Tibial nerve (tissue), 4 donors: ENCODE data around the gene PCDHGA2. TPM values are rescaled to one million over a fixed set of nuclear protein-coding genes. Genes with fewer than 3 reads are reported as not detected.
"Not testable (repeated sequence)": the region's sequence is repeated elsewhere in the genome, so short reads cannot be mapped to it uniquely, and the experiment has no call there.

Experiments
- DNase-seq, 2 donors: peaks; one replicate each; pipeline ENCODE4 v3.0.0-alpha.2; 2019; ENCODE audit warnings: low spot score in 2 of 2
- H3K27ac ChIP-seq, 4 donors: fragments of 200-600 bp; sonication (generic) in 3 of 4; one replicate each; pipeline ENCODE4 v1.5.1; 2017 to 2019; ENCODE audit warnings: mild to moderate bottlenecking in 1 of 4
- H3K27me3 ChIP-seq, 2 donors: fragments of 200-600 bp; sonication (generic) in 1 of 2; one replicate each; pipeline versions ENCODE4 v1.5.1 to v1.6.0; 2017 to 2019
- H3K36me3 ChIP-seq, 3 donors: fragments of 200-600 bp; sonication (generic); one replicate each; pipeline ENCODE4 v1.5.1; 2018 to 2019
- H3K4me1 ChIP-seq, 4 donors: fragments of 200-600 bp; sonication (generic) in 3 of 4; one replicate each; pipeline ENCODE4 v1.5.1; 2017 to 2019
- H3K4me3 ChIP-seq, 4 donors: fragments of 200-600 bp; sonication (generic) in 3 of 4; one replicate each; pipeline ENCODE4 v1.5.1; 2017 to 2019; ENCODE audit warnings: mild to moderate bottlenecking in 1 of 4, moderate library complexity in 1 of 4
- H3K9me3 ChIP-seq, 4 donors: fragments of 200-600 bp; sonication (generic) in 3 of 4; one replicate each; pipeline ENCODE4 v1.5.1; 2017 to 2019
- CTCF ChIP-seq, 5 experiments: fragments of 200-600 bp in 3 of 5; fragments of 450-650 bp in 2 of 5; sonication (generic) in 3 of 5; IDR thresholded peaks; one replicate each; pipeline ENCODE4 v1.5.1; 2016 to 2019; ENCODE audit warnings: antibody characterized with exemption in 5 of 5, mild to moderate bottlenecking in 3 of 5, moderate library complexity in 2 of 5
- EP300 ChIP-seq, 2 donors: sonication (generic); formaldehyde crosslinking; IDR thresholded peaks; one replicate each; pipeline ENCODE4 v1.6.1; 2017; ENCODE audit warnings: antibody characterized with exemption in 2 of 2, mild to moderate bottlenecking in 1 of 2
- POLR2A ChIP-seq, 2 donors: fragments of 450-650 bp; IDR thresholded peaks; one replicate each; pipeline ENCODE4 v1.6.1; 2017; ENCODE audit warnings: antibody characterized with exemption in 2 of 2, mild to moderate bottlenecking in 2 of 2, moderate library complexity in 2 of 2
- WGBS, 2 donors: methylation state at CpG; one replicate each; pipeline ENCODE4 v1.1.5; 2018; 5-methylcytosine and 5-hydroxymethylcytosine counted together
- total RNA-seq, 4 donors: library from RNA; depleted of rRNA; stranded (reverse); fragments of >200 nt; gene quantifications; one replicate each; pipeline ENCODE4 v1.1.0, GENCODE V29; 2016

Gene PCDHGA2
- 10 to 100 TPM in 3 of 4 donors, 1 to 10 TPM in 1; 9.6 to 20.4 (median 12.7) TPM for total RNA-seq

GRCh38 chr5:141338538-141339306, at the start of gene PCDHGA2:
TSS of gene PCDHGA2 (plus strand) at chr5:141338760.
- Histone ChIP-seq H3K36me3 (peaks cover 0 to 3% (median 0%) of the 10 kb centered on the region in 3 donors), H3K4me3 (peak within 1 kb of the TSS in 3 of 4 donors; percentile 14 to 45 (median 21)), H3K27me3 (no peaks in the 10 kb centered on the region), H3K27ac (peak within 1 kb of the TSS in 1 of 4 donors; percentile 58), H3K9me3 (peaks cover 4 to 100% (median 37%) of the 10 kb centered on the region in 4 donors), H3K4me1 (no peaks in the 10 kb centered on the region)
- TF ChIP-seq EP300 (IDR thresholded peaks at IDR 0.05) (no peak), CTCF (IDR thresholded peaks at IDR 0.05) (peak in 4 of 5 experiments; percentile 22 to 53 (median 37)), POLR2A (IDR thresholded peaks at IDR 0.05) (no peak)
- peak in 1 of 2 donors; percentile 44 for DNase-seq
- 16% methylated on average over 27 of the region's 27 CpGs for WGBS, 2 donors

DNA sequence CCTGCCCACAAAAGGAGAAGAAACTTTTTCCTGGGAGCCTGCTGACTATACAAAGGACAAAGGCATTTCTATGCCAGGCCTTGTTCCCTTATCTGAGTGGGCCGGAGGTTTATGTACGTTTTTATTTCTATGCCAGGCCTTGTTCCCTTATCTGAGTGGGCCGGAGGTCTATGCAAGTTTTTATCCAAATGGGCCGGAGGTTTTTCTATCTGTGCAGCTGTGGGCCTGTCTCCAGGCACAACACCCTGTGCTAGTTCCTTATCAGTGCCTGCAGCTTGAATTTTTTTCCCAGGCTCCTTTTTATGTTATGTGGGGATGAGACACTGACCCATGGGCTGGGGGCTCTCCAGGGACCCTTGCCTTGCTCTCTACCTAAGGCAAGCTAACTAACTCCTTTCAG, 40.2 kb upstream of the PCDHGA2 start:
- 50 to 66% methylated on average over 4 of the region's 4 CpGs for WGBS, 2 donors
- TF ChIP-seq EP300 (IDR thresholded peaks at IDR 0.05), result no peak
- no peak for TF ChIP-seq POLR2A (IDR thresholded peaks at IDR 0.05)
- TF ChIP-seq CTCF (IDR thresholded peaks at IDR 0.05), result no peak
- Histone ChIP-seq H3K9me3 (peaks cover 0 to 100% (median 47%) of the 10 kb centered on the region in 4 donors), H3K4me1 (no peaks in the 10 kb centered on the region), H3K27ac (peak overlapping the region in 1 of 4 donors; percentile 23), H3K36me3 (peaks cover 0 to 97% (median 0%) of the 10 kb centered on the region in 3 donors), H3K4me3 (no peak overlapping the region), H3K27me3 (no peaks in the 10 kb centered on the region)
- DNase-seq, result no peak

DNA sequence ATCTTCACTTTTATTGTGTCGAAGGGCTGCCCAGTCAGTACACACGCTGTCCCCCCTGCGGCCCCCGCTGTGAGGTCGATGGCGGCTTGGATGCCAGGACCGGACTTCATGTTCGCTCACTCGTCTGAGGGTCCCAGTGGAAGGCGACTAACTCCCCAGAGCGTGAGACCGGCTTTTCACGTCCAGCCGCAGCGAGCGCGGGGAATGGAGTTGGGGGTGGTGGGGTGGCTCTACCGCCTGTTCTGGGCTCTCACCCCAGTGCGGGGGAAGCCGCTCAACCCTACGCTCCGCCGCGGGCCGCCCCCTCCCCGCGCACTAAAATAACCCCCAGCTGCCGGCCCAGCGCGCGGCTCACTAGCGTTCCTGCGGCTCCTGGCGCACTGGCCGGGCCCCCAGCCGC, 34.8 kb upstream of the PCDHGA2 start, which contains the start of gene SLC25A2:
Gene SLC25A2 (minus strand): TSS at position 294 of the 400 bp plus-strand sequence. CDS start 184 bp downstream, at position 110.
- no peak within 1 kb of the TSS for H3K4me3 ChIP-seq
- H3K4me1 ChIP-seq, result no peaks in the 10 kb centered on the region
- H3K9me3 ChIP-seq, result peaks cover 0 to 100% (median 46%) of the 10 kb centered on the region in 4 donors
- no peak within 1 kb of the TSS for H3K27ac ChIP-seq
- DNase-seq, result no peak
- peaks cover 0 to 95% (median 0%) of the 10 kb centered on the region in 3 donors for H3K36me3 ChIP-seq
- no peaks in the 10 kb centered on the region for H3K27me3 ChIP-seq
- TF ChIP-seq CTCF (IDR thresholded peaks at IDR 0.05) (no peak), POLR2A (IDR thresholded peaks at IDR 0.05) (no peak), EP300 (IDR thresholded peaks at IDR 0.05) (no peak)
- WGBS, 2 donors, result 51 to 52% methylated on average over 21 to 22 of the region's 36 CpGs

DNA sequence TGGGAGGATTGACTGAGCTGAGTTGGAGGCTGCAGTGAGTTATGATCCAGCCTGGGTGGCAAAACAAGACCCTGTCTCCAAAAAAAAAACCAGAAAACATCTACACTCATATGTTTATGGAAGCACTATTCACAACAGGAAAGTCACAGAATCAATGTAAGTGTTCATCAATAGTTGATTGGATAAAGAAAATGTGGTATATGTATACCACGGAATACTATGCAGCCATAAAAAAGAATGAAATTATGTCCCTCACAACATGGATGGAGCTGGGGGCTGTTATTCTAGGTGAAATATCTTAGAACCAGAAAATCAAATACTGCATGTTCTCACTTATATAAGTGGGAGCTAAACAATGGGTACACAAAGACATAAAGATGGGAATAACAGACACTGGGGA, 31.9 kb upstream of the PCDHGA2 start:
- Histone ChIP-seq H3K4me1 (no peaks in the 10 kb centered on the region), H3K27ac (no peak overlapping the region), H3K36me3 (peaks cover 0 to 86% (median 0%) of the 10 kb centered on the region in 3 donors), H3K9me3 (peaks cover 0 to 100% (median 47%) of the 10 kb centered on the region in 4 donors), H3K27me3 (no peaks in the 10 kb centered on the region), H3K4me3 (no peak overlapping the region)
- TF ChIP-seq CTCF (IDR thresholded peaks at IDR 0.05), result no peak
- no peak for TF ChIP-seq POLR2A (IDR thresholded peaks at IDR 0.05)
- no peak for TF ChIP-seq EP300 (IDR thresholded peaks at IDR 0.05)
- no peak for DNase-seq
- 96 to 97% methylated on average over 1 of the region's 1 CpG for WGBS, 2 donors

GRCh38 chr5:141313711-141314110, 24.8 kb upstream of the PCDHGA2 start:
- H3K27ac ChIP-seq, result no peak overlapping the region
- peaks cover 6 to 100% (median 52%) of the 10 kb centered on the region in 4 donors for H3K9me3 ChIP-seq
- no peak overlapping the region for H3K4me3 ChIP-seq
- no peaks in the 10 kb centered on the region for H3K27me3 ChIP-seq
- no peak for DNase-seq
- no peaks in the 10 kb centered on the region for H3K4me1 ChIP-seq
- H3K36me3 ChIP-seq, result peaks cover 0 to 91% (median 12%) of the 10 kb centered on the region in 3 donors
- no peak for TF ChIP-seq POLR2A (IDR thresholded peaks at IDR 0.05)
- TF ChIP-seq CTCF (IDR thresholded peaks at IDR 0.05), result no peak
- no peak for TF ChIP-seq EP300 (IDR thresholded peaks at IDR 0.05)

DNA sequence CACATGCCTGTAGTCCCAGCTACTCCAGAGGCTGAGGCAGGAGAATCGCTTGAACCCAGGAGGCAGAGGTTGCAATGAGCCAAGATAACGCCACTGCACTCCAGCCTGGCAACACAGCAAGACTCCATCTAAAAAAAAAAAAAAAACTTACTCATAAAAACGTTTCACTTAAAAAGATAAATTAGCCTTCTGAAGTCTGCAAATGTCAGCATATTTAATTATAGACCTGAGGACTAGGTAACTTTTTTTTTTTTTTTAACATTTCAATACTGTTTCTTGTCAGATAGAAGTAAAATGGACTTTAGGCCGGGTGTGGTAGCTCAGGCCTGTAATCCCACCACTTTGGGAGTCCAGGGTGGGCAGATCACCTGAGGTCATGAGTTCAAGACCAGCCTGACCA, 21.6 kb upstream of the PCDHGA2 start:
- not testable (repeated sequence) for DNase-seq, H3K27ac ChIP-seq, H3K27me3 ChIP-seq, H3K4me3 ChIP-seq
- Histone ChIP-seq H3K9me3 (peaks cover 8 to 90% (median 52%) of the 10 kb centered on the region in 4 donors), H3K36me3 (peaks cover 0 to 80% (median 19%) of the 10 kb centered on the region in 3 donors), H3K4me1 (peaks cover 0 to 11% (median 7%) of the 10 kb centered on the region in 4 donors)
- 91 to 94% methylated on average over 4 of the region's 4 CpGs for WGBS, 2 donors
